DOHH2 (cell line): ENCODE measurements around the gene ALOX5.

Experiments
- H3F3A ChIP-seq: fragments of 200-600 bp; sonication (generic), shearing (Covaris generic); 2 replicates; pipeline ENCODE4 v1.6.0; 2016; ENCODE audit warnings: antibody characterized with exemption, mild to moderate bottlenecking; ENCODE audit not compliant: control insufficient read depth, insufficient read depth
- H3K27ac ChIP-seq: fragments of 200-600 bp; sonication (generic); 2 replicates; pipeline ENCODE4 v1.5.1; 2014; ENCODE audit warnings: low read depth, mild to moderate bottlenecking, low read length, moderate library complexity
- H3K27me3 ChIP-seq: fragments of 200-600 bp; sonication (generic); 2 replicates; pipeline ENCODE4 v1.6.1; 2014; ENCODE audit warnings: mild to moderate bottlenecking, low read length, mixed read lengths; ENCODE audit not compliant: control insufficient read depth
- H3K36me3 ChIP-seq: fragments of 200-600 bp; sonication (generic); 2 replicates; pipeline ENCODE4 v1.6.1; 2014; ENCODE audit warnings: mild to moderate bottlenecking, low read length, moderate library complexity, mixed read lengths; ENCODE audit not compliant: control insufficient read depth
- H3K4me1 ChIP-seq: fragments of 200-600 bp; sonication (generic); 2 replicates; pipeline ENCODE4 v1.6.1; 2014; ENCODE audit warnings: mild to moderate bottlenecking, low read length, mixed read lengths; ENCODE audit not compliant: control insufficient read depth
- H3K4me2 ChIP-seq: fragments of 200-600 bp; sonication (generic); 2 replicates; pipeline ENCODE4 v1.6.0; 2014; ENCODE audit warnings: mild to moderate bottlenecking, low read length, moderate library complexity
- H3K4me3 ChIP-seq: fragments of 200-600 bp; sonication (generic); 2 replicates; pipeline ENCODE4 v1.5.1; 2014; ENCODE audit warnings: mild to moderate bottlenecking, low read length, mixed read lengths
- H3K79me2 ChIP-seq: fragments of 200-600 bp; sonication (generic); 2 replicates; pipeline ENCODE4 v1.6.1; 2014; ENCODE audit warnings: mild to moderate bottlenecking, low read length, mixed read lengths; ENCODE audit not compliant: control insufficient read depth
- H3K9me2 ChIP-seq: fragments of 200-600 bp; sonication (generic); replicated peaks from 2 replicates; pipeline ENCODE4 v1.6.1; 2014; ENCODE audit warnings: mild to moderate bottlenecking, low read length, mixed read lengths; ENCODE audit not compliant: control insufficient read depth
- H3K9me3 ChIP-seq: fragments of 200-600 bp; sonication (generic); 2 replicates; pipeline ENCODE4 v1.6.1; 2014; ENCODE audit warnings: antibody characterized with exemption, low read length, mixed read lengths; ENCODE audit not compliant: control insufficient read depth, insufficient read depth
- H4K20me1 ChIP-seq: fragments of 200-600 bp; sonication (generic); 2 replicates; pipeline ENCODE4 v1.6.0; 2014; ENCODE audit warnings: low read depth, mild to moderate bottlenecking, antibody characterized with exemption, low read length, moderate library complexity; ENCODE audit not compliant: control insufficient read depth, insufficient read depth
- EZH2phosphoT487 ChIP-seq: fragments of 200-600 bp; sonication (generic); IDR thresholded peaks from 2 replicates; pipeline ENCODE4 v1.6.1; 2017; ENCODE audit warnings: borderline replicate concordance, mild to moderate bottlenecking, antibody characterized with exemption, low read length, moderate library complexity, mixed read lengths
- TF ChIP-seq, protein P1 (sequence below): fragments of 200-600 bp; sonication (generic); IDR thresholded peaks from one replicate; pipeline ENCODE4 v1.5.1; 2014; ENCODE audit warnings: antibody characterized with exemption, mild to moderate bottlenecking, low read depth, low read length; ENCODE audit not compliant: poor library complexity, severe bottlenecking

The ALOX5 gene

DNA sequence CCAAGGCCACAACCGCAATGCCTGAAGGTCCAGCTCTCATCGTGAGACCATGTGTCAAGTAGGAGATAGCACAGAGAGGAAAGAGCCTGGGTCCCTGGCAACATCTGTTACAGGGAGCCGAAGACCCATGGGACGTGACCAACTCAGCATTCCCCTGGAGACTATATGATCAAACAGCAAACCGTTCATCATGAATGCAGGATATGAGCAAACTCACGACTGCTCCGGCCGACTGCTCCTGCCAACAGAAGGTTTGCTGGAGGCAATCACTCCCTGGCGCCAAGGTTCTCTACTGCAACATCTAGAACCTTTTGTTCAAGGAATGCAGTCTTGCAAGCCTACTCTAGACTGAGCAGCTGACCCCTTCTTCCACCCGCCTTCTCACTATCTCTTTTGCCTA, 114.3 kb downstream of the ALOX5 start:
- H3F3A ChIP-seq: no peaks in the 10 kb centered on the region
- no peaks in the 10 kb centered on the region for H4K20me1 ChIP-seq
- H3K79me2 ChIP-seq: no peaks in the 10 kb centered on the region
- no peaks in the 10 kb centered on the region for H3K27me3 ChIP-seq
- H3K36me3 ChIP-seq: no peaks in the 10 kb centered on the region; the same call in 1 of the 2 replicates
- TF ChIP-seq, protein P1, sequence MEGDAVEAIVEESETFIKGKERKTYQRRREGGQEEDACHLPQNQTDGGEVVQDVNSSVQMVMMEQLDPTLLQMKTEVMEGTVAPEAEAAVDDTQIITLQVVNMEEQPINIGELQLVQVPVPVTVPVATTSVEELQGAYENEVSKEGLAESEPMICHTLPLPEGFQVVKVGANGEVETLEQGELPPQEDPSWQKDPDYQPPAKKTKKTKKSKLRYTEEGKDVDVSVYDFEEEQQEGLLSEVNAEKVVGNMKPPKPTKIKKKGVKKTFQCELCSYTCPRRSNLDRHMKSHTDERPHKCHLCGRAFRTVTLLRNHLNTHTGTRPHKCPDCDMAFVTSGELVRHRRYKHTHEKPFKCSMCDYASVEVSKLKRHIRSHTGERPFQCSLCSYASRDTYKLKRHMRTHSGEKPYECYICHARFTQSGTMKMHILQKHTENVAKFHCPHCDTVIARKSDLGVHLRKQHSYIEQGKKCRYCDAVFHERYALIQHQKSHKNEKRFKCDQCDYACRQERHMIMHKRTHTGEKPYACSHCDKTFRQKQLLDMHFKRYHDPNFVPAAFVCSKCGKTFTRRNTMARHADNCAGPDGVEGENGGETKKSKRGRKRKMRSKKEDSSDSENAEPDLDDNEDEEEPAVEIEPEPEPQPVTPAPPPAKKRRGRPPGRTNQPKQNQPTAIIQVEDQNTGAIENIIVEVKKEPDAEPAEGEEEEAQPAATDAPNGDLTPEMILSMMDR: no peak
- TF ChIP-seq EZH2phosphoT487: no peak
- no peaks in the 10 kb centered on the region for H3K9me3 ChIP-seq
- H3K4me2 ChIP-seq: no peak overlapping the region
- no peaks in the 10 kb centered on the region for H3K9me2 ChIP-seq
- no peak overlapping the region for H3K4me3 ChIP-seq
- peaks cover 2% of the 10 kb centered on the region for H3K4me1 ChIP-seq
- no peak overlapping the region for H3K27ac ChIP-seq

DNA sequence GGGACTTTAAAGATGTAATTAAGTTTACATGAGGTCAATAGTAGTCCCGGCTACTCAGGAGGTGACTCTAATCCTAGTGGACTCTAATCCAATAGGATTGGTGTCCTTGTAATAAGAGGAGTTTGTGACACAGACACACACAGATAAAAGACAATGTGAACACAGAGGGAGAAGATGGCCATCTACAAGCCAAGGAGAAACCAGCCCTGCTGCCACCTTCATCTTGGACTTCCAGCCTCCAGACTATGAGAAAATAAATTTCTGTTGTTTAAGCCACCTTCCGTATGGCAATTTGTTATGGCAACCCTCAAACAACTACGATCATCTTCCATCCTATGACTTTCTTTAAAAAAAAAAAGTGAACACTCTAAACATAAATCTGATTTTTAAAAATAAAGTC, 116.3 kb downstream of the ALOX5 start:
- H3K27ac ChIP-seq: no peak overlapping the region
- no peak overlapping the region for H3K4me3 ChIP-seq
- no peaks in the 10 kb centered on the region for H3K79me2 ChIP-seq
- H3K4me2 ChIP-seq: no peak overlapping the region
- no peaks in the 10 kb centered on the region; the same call in 1 of the 2 replicates for H3K36me3 ChIP-seq
- H3K27me3 ChIP-seq: no peaks in the 10 kb centered on the region
- no peaks in the 10 kb centered on the region for H3K4me1 ChIP-seq
- no peak for TF ChIP-seq EZH2phosphoT487
- TF ChIP-seq, protein P1: no peak
- H3K9me3 ChIP-seq: no peaks in the 10 kb centered on the region
- H3K9me2 ChIP-seq: no peaks in the 10 kb centered on the region
- no peaks in the 10 kb centered on the region for H3F3A ChIP-seq
- no peaks in the 10 kb centered on the region for H4K20me1 ChIP-seq

DNA sequence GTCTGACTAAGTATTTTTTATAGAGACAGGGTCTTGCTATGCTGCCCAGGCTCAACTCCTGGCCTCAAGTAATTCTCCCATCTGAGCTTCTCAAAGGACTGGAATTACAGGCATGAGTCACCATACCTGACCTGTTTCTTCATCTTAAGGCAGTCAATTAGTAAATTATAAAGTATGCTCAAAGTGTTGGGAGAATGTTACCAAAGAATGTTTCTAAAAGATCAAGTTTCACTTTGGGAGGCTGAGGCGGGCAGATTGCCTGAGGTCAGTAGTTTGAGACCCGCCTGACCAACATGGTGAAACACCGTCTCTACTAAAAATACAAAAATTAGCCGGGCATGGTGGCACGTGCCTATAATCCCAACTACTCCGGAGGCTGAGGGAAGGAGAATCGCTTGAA, 117.0 kb downstream of the ALOX5 start:
- Histone ChIP-seq H3K9me3 (0 out of 2 replicates have a peak, but pooled peaks cover 3% of the 10 kb centered on the region), H3K4me3 (no peak overlapping the region)
- TF ChIP-seq EZH2phosphoT487: no peak
- TF ChIP-seq, protein P1: no peak

More for the DNA sequence above, 117.0 kb downstream of the ALOX5 start:
- Histone ChIP-seq H3K9me2 (no peaks in the 10 kb centered on the region), H3K4me1 (no peaks in the 10 kb centered on the region), H3F3A (no peaks in the 10 kb centered on the region), H3K4me2 (no peak overlapping the region), H3K79me2 (no peaks in the 10 kb centered on the region), H3K27me3 (no peaks in the 10 kb centered on the region), H3K36me3 (no peaks in the 10 kb centered on the region; the same call in 1 of the 2 replicates), H4K20me1 (no peaks in the 10 kb centered on the region), H3K27ac (no peak overlapping the region)
